GM12874 (cell line): Measurements from ENCODE around the gene ATP5F1B.

Experiments
- TF ChIP-seq, protein P1 (sequence below): IDR thresholded peaks from 2 replicates; pipeline ENCODE4 v1.5.1; 2011; ENCODE audit warnings: low read depth, mild to moderate bottlenecking, control low read depth, low read length, moderate library complexity; ENCODE audit not compliant: insufficient read depth

ATP5F1B gene

GRCh38 chr12:56682323-56682722 lies 36.5 kb upstream of the ATP5F1B start:
- TF ChIP-seq, protein P1, sequence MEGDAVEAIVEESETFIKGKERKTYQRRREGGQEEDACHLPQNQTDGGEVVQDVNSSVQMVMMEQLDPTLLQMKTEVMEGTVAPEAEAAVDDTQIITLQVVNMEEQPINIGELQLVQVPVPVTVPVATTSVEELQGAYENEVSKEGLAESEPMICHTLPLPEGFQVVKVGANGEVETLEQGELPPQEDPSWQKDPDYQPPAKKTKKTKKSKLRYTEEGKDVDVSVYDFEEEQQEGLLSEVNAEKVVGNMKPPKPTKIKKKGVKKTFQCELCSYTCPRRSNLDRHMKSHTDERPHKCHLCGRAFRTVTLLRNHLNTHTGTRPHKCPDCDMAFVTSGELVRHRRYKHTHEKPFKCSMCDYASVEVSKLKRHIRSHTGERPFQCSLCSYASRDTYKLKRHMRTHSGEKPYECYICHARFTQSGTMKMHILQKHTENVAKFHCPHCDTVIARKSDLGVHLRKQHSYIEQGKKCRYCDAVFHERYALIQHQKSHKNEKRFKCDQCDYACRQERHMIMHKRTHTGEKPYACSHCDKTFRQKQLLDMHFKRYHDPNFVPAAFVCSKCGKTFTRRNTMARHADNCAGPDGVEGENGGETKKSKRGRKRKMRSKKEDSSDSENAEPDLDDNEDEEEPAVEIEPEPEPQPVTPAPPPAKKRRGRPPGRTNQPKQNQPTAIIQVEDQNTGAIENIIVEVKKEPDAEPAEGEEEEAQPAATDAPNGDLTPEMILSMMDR, result no peak

DNA sequence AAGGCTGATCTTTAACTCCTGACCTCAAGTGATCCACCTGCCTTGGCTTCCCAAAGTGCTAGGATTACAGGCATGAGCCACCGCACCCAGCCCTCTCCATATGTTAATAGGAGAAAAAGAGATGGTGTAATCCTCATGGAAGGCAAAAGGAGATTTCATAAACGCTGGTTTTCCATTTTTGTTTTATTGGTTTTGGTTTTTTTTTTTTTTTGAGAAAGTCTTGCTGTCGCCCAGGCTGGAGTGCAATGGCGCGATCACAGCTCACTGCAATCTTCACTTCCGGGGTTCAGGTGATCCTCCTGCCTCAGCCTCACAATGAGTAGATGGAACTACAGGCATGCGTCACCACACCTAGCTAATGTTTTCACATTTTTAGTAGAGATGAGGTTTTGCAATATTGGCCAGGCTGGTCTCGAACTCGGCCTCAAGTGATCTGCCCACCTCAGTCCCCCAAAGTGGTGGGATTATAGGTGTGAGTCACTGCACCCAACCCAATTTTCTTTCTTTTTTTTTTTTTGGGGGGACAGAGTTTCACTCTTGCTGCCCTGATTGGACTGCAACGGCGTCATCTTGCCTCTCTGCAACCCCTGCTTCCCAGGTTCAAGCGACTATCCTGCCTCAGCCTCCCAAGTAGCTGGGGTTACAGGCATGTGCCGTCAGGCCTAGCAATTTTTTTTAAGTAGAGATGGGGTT lies 34.2 kb upstream of the ATP5F1B start:
- TF ChIP-seq, protein P1, result no peak

GRCh38 chr12:56678852-56679251 lies 33.1 kb upstream of the ATP5F1B start:
- TF ChIP-seq, protein P1, result no peak

GRCh38 chr12:56677680-56678079 lies 31.9 kb upstream of the ATP5F1B start:
- TF ChIP-seq, protein P1, result no peak

DNA sequence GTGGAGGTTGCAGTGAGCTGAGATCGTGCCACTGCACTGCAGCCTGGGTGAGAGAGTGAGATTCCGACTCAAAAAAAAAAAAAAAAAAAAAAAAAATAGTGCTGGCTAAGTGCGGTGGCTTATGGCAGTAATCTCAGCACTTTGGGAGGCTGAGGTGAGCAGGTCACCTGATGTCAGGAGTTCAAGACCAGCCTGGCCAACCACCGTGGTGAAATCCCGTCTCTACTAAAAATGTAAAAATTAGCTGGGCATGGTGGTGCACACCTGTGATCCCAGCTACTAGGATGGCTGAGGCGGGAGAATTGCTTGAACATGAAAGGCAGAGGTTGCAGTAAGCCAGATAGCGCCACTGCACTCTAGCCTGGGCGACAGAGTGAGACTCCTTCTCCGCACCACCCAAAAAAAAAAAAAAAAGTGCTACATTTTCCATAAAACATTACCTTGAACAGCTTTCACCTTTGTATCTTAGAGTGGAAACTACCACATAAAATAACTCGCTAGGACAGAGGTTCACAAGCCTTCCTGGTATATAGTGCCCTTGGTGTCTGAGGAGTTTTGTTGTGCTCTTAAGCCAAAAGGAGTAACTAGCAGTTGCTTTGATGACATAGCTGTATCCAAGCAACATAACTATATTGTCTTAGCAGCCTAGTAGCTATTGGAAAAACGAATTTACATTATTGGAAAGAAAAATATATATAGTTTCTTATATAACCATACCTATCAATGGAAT lies 31.2 kb upstream of the ATP5F1B start:
- TF ChIP-seq, protein P1, result no peak

DNA sequence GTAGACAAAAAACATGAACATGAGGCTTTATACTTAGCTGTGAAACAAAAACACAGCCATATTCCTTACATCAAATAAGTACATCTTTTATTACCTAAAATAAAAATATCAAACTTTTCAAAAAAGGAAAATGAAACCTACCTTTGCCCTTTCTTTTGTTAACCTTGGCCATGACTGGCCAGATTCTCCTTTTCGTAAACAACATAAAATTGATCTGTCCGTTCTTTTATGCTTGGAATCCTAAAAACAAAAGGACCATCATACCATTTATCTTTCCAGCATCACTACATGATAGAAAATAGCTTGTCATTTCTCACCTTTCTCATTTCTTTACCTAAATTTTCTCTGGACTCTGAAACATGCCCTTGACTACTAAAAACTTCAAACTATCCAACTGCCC lies 25.8 kb upstream of the ATP5F1B start:
- TF ChIP-seq, protein P1, result no peak

- TF ChIP-seq, protein P1, result no peak
These were observed 25.1 kb upstream of the ATP5F1B start for GRCh38 chr12:56670836-56671235.
